GM21619 (cell line): ENCODE data around the gene TTC23.
A peak's percentile ranks its signal among the peaks of the same experiment; 100 is the strongest.
"Not testable (repeated sequence)": the region's sequence is repeated elsewhere in the genome, so short reads cannot be mapped to it uniquely, and the experiment has no call there.

Experiments used
- ATAC-seq: cut with Tn5 transposase; IDR thresholded peaks from one replicate; pipeline ENCODE4 v1.9.1; 2021; ENCODE audit not compliant: unreplicated experiment

The TTC23 gene

GRCh38 chr15:99250494-99250856 lies 1.1 kb upstream of the TTC23 start:
- ATAC-seq = no peak

GRCh38 chr15:99250001-99250400 lies 620 bp upstream of the TTC23 start:
- no peak for ATAC-seq

DNA sequence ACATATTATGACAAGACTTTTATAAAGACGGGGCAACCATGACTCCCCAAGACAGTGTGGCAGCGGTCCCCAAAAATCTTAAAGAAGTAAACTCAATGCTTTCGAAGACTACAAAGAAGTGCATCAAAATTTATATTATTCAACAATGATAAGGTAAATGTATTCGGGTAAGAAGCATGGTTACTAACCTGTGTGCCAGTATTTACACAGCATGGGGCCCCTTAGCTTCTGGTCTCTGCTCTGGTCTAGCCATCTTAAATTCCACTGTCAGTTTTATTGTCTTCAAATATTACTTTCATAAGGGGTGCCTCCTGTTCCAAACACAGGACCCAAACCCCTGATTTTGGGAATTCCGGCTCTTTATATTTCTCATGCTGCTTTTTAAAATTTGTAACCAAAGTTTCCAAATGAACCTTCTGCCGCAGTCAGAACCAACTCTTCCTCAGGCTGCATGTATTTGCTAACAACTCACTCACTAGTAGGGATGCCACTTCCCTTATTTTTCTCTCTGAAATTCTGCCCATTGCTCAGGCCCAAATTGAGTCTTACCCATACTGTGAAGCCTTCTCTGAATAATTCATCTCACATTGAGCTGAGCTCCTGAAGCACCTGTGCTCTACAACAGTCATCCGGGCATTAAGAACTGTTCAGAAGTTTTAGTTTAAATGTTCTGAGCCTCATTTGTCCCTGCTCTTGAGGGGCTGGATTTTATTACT lies 1.2 kb downstream of the TTC23 start:
- ATAC-seq = no peak

- ATAC-seq = no peak
Measured at GRCh38 chr15:99247062-99247461, 2.3 kb downstream of the TTC23 start.

GRCh38 chr15:99244306-99244705 lies 5.1 kb downstream of the TTC23 start:
- no peak for ATAC-seq

DNA sequence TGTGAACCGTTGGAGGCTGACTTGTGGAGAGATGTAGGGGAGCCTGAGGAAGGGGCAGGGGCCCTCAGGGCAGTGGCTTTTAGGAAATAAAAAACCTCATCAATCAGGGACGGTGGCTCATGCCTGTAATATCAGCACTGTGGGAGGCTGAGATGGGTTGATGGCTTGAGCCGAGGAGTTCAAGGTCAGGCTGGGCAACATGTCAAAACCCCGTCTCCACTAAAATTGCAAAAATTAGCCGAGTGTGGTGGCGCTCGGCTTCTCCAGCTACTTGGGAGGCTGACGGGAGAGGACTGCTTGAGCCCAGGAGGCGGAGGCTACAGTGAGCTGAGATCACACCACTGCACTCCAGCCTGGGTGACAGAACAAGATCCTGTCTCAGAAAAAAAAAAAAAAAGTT lies 7.6 kb downstream of the TTC23 start:
- no peak for ATAC-seq

GRCh38 chr15:99239545-99240198 lies 9.7 kb downstream of the TTC23 start:
- ATAC-seq = peak; percentile 95

- no peak for ATAC-seq
Measured at GRCh38 chr15:99238849-99239248, 10.5 kb downstream of the TTC23 start.

- not testable (repeated sequence) for ATAC-seq
Measured at GRCh38 chr15:99234160-99234559, 15.2 kb downstream of the TTC23 start.

- no peak for ATAC-seq
Measured at GRCh38 chr15:99232740-99233139, 16.6 kb downstream of the TTC23 start.

GRCh38 chr15:99230867-99231266 lies 18.5 kb downstream of the TTC23 start:
- ATAC-seq = no peak

- no peak for ATAC-seq
Measured at GRCh38 chr15:99228120-99228770, 21.1 kb downstream of the TTC23 start.

DNA sequence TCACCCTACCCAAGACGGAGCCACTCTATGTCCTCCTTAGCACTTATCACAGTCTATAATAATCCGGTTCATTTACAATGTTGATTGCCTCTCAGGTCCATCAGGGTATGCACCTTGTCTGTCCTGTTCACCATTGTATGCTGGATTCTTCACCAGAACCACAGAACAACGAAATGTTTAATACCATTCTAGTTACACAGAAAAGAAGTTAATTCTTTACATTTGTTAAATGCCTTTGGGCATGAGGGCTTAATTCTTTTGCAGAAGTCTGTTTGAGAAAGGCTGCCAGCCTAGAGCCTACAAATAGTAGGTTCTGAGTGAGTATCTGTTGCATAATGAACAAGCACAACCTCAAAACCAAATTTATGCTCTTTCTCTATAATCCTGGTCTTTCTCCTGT lies 22.6 kb downstream of the TTC23 start:
- ATAC-seq = no peak

DNA sequence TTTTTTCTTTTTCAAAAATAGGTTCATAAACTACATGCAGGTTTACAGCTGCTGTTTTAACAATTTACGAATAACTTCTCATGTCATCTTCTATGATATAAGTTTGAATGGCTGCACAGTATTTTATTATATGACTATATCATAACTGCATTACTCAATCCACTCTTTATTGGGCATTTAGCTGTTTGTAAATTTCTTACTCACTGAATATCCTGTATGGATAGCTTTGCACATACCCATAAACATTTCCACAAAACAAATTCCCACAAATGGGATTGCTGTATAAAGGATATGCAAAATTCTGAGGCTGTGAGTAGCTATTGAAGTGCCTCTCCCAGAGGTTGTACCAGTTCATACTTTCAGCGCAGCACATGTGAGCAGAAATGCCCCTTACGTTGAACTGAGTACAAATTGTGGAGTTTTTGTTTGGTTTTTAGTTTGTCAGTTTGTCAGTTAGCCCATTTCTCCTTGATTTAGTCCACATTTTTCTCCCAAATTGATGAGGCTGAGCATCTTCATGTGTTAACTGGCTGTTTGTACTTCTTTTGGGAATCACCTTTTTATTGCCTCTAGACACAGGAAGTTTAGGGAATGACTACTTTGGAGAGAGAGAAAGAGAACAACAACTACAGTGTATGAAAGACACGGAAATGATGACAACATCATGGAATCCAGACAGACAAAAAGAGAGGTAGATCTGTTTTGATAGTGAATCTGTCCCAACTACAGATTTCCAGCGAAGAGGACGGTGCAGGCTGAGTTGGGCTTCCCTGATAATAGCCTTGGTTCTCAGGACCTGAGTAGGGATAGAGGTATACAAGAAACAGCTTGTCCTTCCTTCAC lies 24.8 kb downstream of the TTC23 start:
- ATAC-seq = no peak

DNA sequence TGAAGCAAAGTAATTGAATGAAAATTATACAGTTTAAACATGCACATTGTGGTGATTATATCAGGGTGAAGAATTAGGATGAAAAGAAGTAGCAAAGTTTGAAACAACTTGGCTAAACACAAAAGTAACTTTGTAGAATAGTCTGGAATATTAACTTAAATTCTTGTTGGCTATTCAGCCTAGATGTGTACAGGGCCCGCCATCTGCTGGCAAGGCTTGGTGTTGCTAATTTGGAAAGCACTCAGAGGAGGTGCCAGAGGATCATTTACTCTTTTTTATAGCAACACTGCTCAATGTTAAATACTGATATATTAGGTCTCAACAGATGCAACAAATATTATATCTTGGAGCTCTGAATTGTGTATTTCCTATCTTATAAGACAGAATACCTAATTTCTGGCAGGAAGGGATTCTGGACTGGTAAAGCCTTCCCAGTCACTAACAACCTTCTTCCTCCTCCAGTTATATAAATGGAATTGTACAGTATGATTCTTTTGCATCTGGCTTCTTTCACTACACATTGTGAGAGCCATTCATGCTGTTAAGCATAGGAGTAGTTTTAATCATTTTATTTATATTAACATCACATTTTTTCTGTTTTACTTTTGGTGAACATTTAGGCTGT lies 36.1 kb downstream of the TTC23 start:
- peak; percentile 84 for ATAC-seq

DNA sequence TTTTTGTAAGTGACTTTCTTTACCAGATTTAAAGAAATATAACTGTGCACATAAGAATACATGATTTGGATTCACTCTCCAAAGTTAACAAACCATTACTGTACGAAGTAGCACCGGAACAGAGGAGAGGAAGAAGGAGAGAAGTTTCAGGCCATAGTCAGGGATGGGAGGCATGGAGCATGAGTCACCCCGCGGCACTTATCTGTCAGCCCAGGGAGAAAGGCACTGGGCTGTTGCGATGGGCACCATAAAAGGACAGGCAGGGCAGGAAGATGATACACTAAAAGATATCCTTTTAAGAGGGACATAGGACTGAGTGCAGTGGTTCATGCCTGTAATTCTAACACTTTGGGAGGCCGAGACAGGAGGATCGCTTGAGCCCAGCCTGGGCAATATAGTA lies 37.0 kb downstream of the TTC23 start:
- ATAC-seq = no peak

- no peak for ATAC-seq
Measured at GRCh38 chr15:99211926-99212325, 37.5 kb downstream of the TTC23 start.

GRCh38 chr15:99210334-99210733 lies 39.0 kb downstream of the TTC23 start:
- no peak for ATAC-seq

- ATAC-seq = no peak
Measured at GRCh38 chr15:99209326-99209725, 40.1 kb downstream of the TTC23 start.

DNA sequence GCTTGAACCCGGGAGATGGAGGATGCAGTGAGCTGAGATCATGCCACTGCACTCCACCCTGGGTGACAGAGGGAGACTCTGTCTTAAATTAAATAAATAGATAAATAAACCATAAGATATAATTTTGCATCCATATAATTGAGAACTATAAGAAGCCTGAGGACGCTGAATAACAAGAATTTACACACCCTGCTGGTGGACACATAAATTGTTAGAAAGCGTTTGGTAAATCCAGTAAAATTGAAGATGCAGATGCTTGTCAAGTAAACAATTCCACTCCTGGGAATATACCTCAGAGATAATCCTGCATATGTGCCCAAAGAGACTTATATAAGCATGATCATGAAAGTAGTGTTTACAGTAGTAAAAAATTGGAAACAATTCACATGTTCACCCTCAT lies 41.7 kb downstream of the TTC23 start:
- no peak for ATAC-seq

- no peak for ATAC-seq
Measured at GRCh38 chr15:99202176-99202552, 47.2 kb downstream of the TTC23 start.
